HepG2 (cell line): ENCODE results near the gene KIAA1217. TPM values are rescaled to one million over a fixed set of nuclear protein-coding genes. Genes with fewer than 3 reads are reported as not detected.

ENCODE experiments used
- ATAC-seq: fragments of 200-7000 bp; cut with Tn5 transposase; 3 replicates; pipeline ENCODE4 v1.9.1; 2020; ENCODE audit warnings: mild to moderate bottlenecking, moderate library complexity
- BruUV-seq: library from RNA; stranded (reverse); fragments of 400-500 nt; replicated peaks from 2 replicates; lab custom pipeline; 2021; lab: Mats Ljungman, UMichigan
- CTCF ChIA-PET: fragments of 300-600 bp; formaldehyde crosslinking; extraction: SDS; loops from one replicate; lab custom pipeline; 2021; ENCODE audit warnings: low total read pairs, inconsistent platforms, low intra/inter-chr PET ratio; lab: Yijun Ruan, JAX
- POLR2A ChIA-PET: fragments of 350-600 bp; sonication (Branson Sonifier 250); formaldehyde crosslinking; loops from one replicate; lab custom pipeline; 2020; ENCODE audit warnings: antibody characterized with exemption, inconsistent platforms; lab: Yijun Ruan, JAX
- DNase-seq: peaks from one replicate; pipeline ENCODE4 v3.0.0-alpha.2; 2015; ENCODE audit warnings: low spot score
- FAIRE-seq: peaks from 3 replicates; lab custom pipeline; 2011; peaks lifted over from hg19 to GRCh38; lab: Jason Lieb, UNC
- H2AFZ ChIP-seq: one replicate; pipeline ENCODE4 v1.6.1; 2011; ENCODE audit warnings: low read length, inconsistent platforms
- H3K27ac ChIP-seq: fragments of 300-600 bp; 3 replicates; pipeline ENCODE4 v1.8.0; 2011; ENCODE audit warnings: mixed run types, mild to moderate bottlenecking, mixed read lengths, low read length, inconsistent platforms; ENCODE audit not compliant: insufficient read depth; ENCODE audit errors: extremely low read length
- H3K27me3 ChIP-seq, 2 experiments: fragments of 200-600 bp in 1 of 2; 2 replicates in 1 of 2; 3 replicates in 1 of 2; pipeline versions ENCODE4 v1.6.0 to v1.8.0; 2011; ENCODE audit warnings: low read length in 2 of 2, mild to moderate bottlenecking in 2 of 2, moderate library complexity in 2 of 2, inconsistent platforms in 1 of 2; ENCODE audit not compliant: insufficient read depth in 2 of 2, control insufficient read depth in 1 of 2
- H3K36me3 ChIP-seq, 2 experiments: fragments of 200-600 bp in 1 of 2; replicated peaks in 1 of 2; 2 replicates in 1 of 2; 3 replicates in 1 of 2; pipeline versions ENCODE4 v1.5.1 to v1.8.0; 2011; ENCODE audit warnings: low read length in 2 of 2, inconsistent platforms in 1 of 2; ENCODE audit not compliant: insufficient read depth in 2 of 2, control insufficient read depth in 1 of 2
- H3K4me1 ChIP-seq: 2 replicates; pipeline ENCODE4 v1.5.1; 2012; ENCODE audit warnings: low read length, inconsistent platforms; ENCODE audit not compliant: insufficient read depth
- H3K4me2 ChIP-seq: 2 replicates; pipeline ENCODE4 v1.6.0; 2011; ENCODE audit warnings: low read depth, low read length, inconsistent platforms
- H3K4me3 ChIP-seq, 3 experiments: fragments of 200-600 bp in 1 of 3; sonication (generic), shearing (Covaris generic) in 1 of 3; replicated peaks in 1 of 3; 2 replicates each; pipeline ENCODE4 v1.5.1; 2011 to 2016; ENCODE audit warnings: low read length in 3 of 3, inconsistent platforms in 2 of 3, low read depth in 2 of 3, mild to moderate bottlenecking in 2 of 3, control low read depth in 1 of 3, mixed read lengths in 1 of 3; ENCODE audit not compliant: insufficient read depth in 1 of 3
- H3K79me2 ChIP-seq: one replicate; pipeline ENCODE4 v1.6.1; 2011; ENCODE audit warnings: low read length, inconsistent platforms; ENCODE audit not compliant: insufficient read depth
- H3K9ac ChIP-seq: 2 replicates; pipeline ENCODE4 v1.6.0; 2011; ENCODE audit warnings: mild to moderate bottlenecking, low read depth, low read length, inconsistent platforms; ENCODE audit not compliant: insufficient read depth
- H3K9me3 ChIP-seq: 2 replicates; pipeline ENCODE4 v1.5.1; 2012; ENCODE audit warnings: mild to moderate bottlenecking, low read length
- H4K20me1 ChIP-seq: 2 replicates; pipeline ENCODE4 v1.6.0; 2011; ENCODE audit warnings: inconsistent platforms, mild to moderate bottlenecking, low read length, moderate library complexity; ENCODE audit not compliant: insufficient read depth
- CSRNP1 ChIP-seq: sonication (generic); formaldehyde crosslinking; IDR thresholded peaks from 2 replicates; pipeline ENCODE4 v1.8.1; 2023; ENCODE audit warnings: mild to moderate bottlenecking, missing genetic modification reagents
- DBP ChIP-seq: sonication (generic); formaldehyde crosslinking; IDR thresholded peaks from 2 replicates; pipeline ENCODE4 v1.4.0; 2020; ENCODE audit warnings: missing genetic modification reagents; ENCODE audit errors: not compliant biosample characterization
- EEA1 ChIP-seq: sonication (generic); formaldehyde crosslinking; IDR thresholded peaks from 2 replicates; pipeline ENCODE4 v1.5.1; 2020; ENCODE audit warnings: mild to moderate bottlenecking, missing genetic modification reagents, borderline replicate concordance
- GMEB1 ChIP-seq: sonication (generic); formaldehyde crosslinking; IDR thresholded peaks from 2 replicates; pipeline ENCODE4 v1.5.1; 2020; ENCODE audit warnings: missing genetic modification reagents, mild to moderate bottlenecking, borderline replicate concordance
- HMG20A ChIP-seq: IDR thresholded peaks from 2 replicates; pipeline ENCODE4 v1.6.1; 2016; ENCODE audit warnings: borderline replicate concordance
- KLF15 ChIP-seq: sonication (generic); formaldehyde crosslinking; IDR thresholded peaks from 2 replicates; pipeline ENCODE4 v1.8.1; 2023; ENCODE audit warnings: borderline replicate concordance, mild to moderate bottlenecking, inconsistent platforms, missing genetic modification reagents, mixed read lengths
- MTA3 ChIP-seq: sonication (generic); formaldehyde crosslinking; IDR thresholded peaks from 2 replicates; pipeline ENCODE4 v1.4.0; 2020; ENCODE audit warnings: missing genetic modification reagents
- TCF7 ChIP-seq: sonication (generic); IDR thresholded peaks from 2 replicates; pipeline ENCODE4 v1.6.1; 2016; ENCODE audit warnings: antibody characterized with exemption, low read depth
- YEATS2 ChIP-seq: sonication (generic); formaldehyde crosslinking; IDR thresholded peaks from 2 replicates; pipeline ENCODE4 v1.4.0; 2020; ENCODE audit warnings: missing genetic modification reagents, borderline replicate concordance
- ZNF263 ChIP-seq: sonication (generic); formaldehyde crosslinking; IDR thresholded peaks from 2 replicates; pipeline ENCODE4 v1.4.0; 2020; ENCODE audit warnings: missing genetic modification reagents
- WGBS: methylation state at CpG from one replicate; pipeline ENCODE4 v1.1.6; 2017; ENCODE audit warnings: low lambda C conversion rate; 5-methylcytosine and 5-hydroxymethylcytosine counted together
- in situ Hi-C: cut with HindIII; loops from 2 replicates; pipeline ENCODE4 v1.10.0; 2017; ENCODE audit warnings: low pct_unique_long_range_greater_than_20kb; ENCODE audit not compliant: extremely low pct_ligation_motif_present
- intact Hi-C: fragments of 100-400 bp; cut with micrococcal nuclease; formaldehyde crosslinking; loops from one replicate; pipeline ENCODE4 v1.10.0; 2022; ENCODE audit not compliant: unreplicated experiment
- polyA plus RNA-seq, 8 experiments: library from polyadenylated mRNA; depleted of rRNA in 3 of 8; stranded (reverse) in 7 of 8; unstranded in 1 of 8; fragments of >200 nt; fragmentation: Illumina TruSeq in 4 of 8; extraction: Trizol in 4 of 8; gene quantifications; 2 replicates each; pipeline versions ENCODE4 v1.2.1 to v1.2.3, GENCODE V29; 2011 to 2016; ENCODE audit warnings: low read depth in 4 of 8, missing spikeins in 1 of 8, mixed read lengths in 1 of 8; ENCODE audit not compliant: insufficient read depth in 1 of 8
- total RNA-seq, 5 experiments: library from RNA; depleted of rRNA; stranded (reverse); fragments of >200 nt; fragmentation: Illumina TruSeq; extraction: Trizol; gene quantifications; 2 replicates each; pipeline ENCODE4 v1.2.3, GENCODE V29; 2016; ENCODE audit warnings: low read depth in 1 of 5

KIAA1217 gene
- total and polyA plus RNA-seq, 2 of the 13 experiments (the other 11 are each of a cell fraction or from before 2014, with no cell fraction given) = 4.6 to 10.9 TPM

- H3K27me3 ChIP-seq = no peaks in the 10 kb centered on the region
- WGBS = 94% methylated on average over 2 of the region's 2 CpGs
- FAIRE-seq = no peak
- peaks cover 51% of the 10 kb centered on the region for H3K4me1 ChIP-seq
- no TSS peak for BruUV-seq
- no peak for DNase-seq
- H4K20me1 ChIP-seq = peaks cover 4% of the 10 kb centered on the region; the same call in 1 of the 2 replicates
- H3K9ac ChIP-seq = no peak overlapping the region
- H3K4me3 ChIP-seq = no peak overlapping the region
- POLR2A ChIA-PET = no interaction called here
- CTCF ChIA-PET = no interaction called here
- in situ Hi-C loops (no loop called here), intact Hi-C loops (no loop called here)
- no peaks in the 10 kb centered on the region for H3K9me3 ChIP-seq
- H3K27ac ChIP-seq = no peak overlapping the region
- H2AFZ ChIP-seq = no peak overlapping the region
- no peak overlapping the region for H3K4me2 ChIP-seq
- TF ChIP-seq YEATS2 (CRISPR knock-in tag) = no peak
- no peak for TF ChIP-seq GMEB1 (CRISPR knock-in tag)
- no peak for TF ChIP-seq TCF7
- TF ChIP-seq EEA1 (CRISPR knock-in tag) = no peak
- no peak for TF ChIP-seq DBP (CRISPR knock-in tag)
- TF ChIP-seq ZNF263 = no peak
- no peak for TF ChIP-seq KLF15 (CRISPR knock-in tag)
- no peak for TF ChIP-seq CSRNP1 (CRISPR knock-in tag)
- no peak for TF ChIP-seq MTA3
- no peak for TF ChIP-seq HMG20A (CRISPR knock-in tag)
- H3K79me2 ChIP-seq = peaks cover 31% of the 10 kb centered on the region
- H3K36me3 ChIP-seq = no peaks in the 10 kb centered on the region; a peak in 1 of 5 replicates
- ATAC-seq = no peak
These were observed 4.9 kb downstream of the KIAA1217 start for GRCh38 chr10:24213881-24214280.
